ENCODE results near the gene CENPP.

DNA sequence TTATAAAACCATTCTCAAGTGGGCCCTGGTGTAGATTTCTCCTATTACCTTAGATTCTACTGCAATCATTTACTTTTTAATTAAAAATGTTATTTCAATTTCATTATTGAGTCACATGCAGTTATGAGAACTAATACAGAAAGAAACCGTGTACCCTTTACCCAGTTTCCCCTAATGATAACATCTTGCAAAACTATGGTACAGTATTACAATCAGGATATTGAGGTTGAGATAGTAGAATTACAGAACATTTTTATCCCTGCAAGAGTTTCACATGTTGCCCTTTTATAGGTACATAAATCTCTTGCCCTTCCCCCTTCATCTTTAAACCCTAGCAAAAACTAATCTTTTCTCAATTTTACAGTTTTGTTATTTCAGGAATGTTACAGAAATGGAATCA, 109.5 kb downstream of the CENPP start:
- TF ChIP-seq, protein P1, sequence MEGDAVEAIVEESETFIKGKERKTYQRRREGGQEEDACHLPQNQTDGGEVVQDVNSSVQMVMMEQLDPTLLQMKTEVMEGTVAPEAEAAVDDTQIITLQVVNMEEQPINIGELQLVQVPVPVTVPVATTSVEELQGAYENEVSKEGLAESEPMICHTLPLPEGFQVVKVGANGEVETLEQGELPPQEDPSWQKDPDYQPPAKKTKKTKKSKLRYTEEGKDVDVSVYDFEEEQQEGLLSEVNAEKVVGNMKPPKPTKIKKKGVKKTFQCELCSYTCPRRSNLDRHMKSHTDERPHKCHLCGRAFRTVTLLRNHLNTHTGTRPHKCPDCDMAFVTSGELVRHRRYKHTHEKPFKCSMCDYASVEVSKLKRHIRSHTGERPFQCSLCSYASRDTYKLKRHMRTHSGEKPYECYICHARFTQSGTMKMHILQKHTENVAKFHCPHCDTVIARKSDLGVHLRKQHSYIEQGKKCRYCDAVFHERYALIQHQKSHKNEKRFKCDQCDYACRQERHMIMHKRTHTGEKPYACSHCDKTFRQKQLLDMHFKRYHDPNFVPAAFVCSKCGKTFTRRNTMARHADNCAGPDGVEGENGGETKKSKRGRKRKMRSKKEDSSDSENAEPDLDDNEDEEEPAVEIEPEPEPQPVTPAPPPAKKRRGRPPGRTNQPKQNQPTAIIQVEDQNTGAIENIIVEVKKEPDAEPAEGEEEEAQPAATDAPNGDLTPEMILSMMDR (conservative IDR thresholded peaks at IDR 0.05 in 1 of 2, IDR thresholded peaks at IDR 0.05 in 1 of 2; ENCODE audit: extremely low read depth in 1 of 2, insufficient read depth in 1 of 2, low read depth in 1 of 2, low read length in 2 of 2) = no peak
- no peak for TF ChIP-seq EZH2 (IDR thresholded peaks at IDR 0.05; ENCODE audit: borderline replicate concordance, low read length)
